ENCODE results near the gene GTF2IRD1.
"Not testable (repeated sequence)": the region's sequence is repeated elsewhere in the genome, so short reads cannot be mapped to it uniquely, and the experiment has no call there.

GTF2IRD1 gene

GRCh38 chr7:74554178-74554577 lies 100.5 kb downstream of the GTF2IRD1 start:
- DNase-seq (ENCODE audit: low read depth), result no peak
- TF ChIP-seq CTCF (IDR thresholded peaks at IDR 0.05; ENCODE audit: insufficient read depth, low read depth, low read length, missing control alignments), result no peak
- no peak overlapping the region for H3K4me3 ChIP-seq (ENCODE audit: low read depth, low read length)

DNA sequence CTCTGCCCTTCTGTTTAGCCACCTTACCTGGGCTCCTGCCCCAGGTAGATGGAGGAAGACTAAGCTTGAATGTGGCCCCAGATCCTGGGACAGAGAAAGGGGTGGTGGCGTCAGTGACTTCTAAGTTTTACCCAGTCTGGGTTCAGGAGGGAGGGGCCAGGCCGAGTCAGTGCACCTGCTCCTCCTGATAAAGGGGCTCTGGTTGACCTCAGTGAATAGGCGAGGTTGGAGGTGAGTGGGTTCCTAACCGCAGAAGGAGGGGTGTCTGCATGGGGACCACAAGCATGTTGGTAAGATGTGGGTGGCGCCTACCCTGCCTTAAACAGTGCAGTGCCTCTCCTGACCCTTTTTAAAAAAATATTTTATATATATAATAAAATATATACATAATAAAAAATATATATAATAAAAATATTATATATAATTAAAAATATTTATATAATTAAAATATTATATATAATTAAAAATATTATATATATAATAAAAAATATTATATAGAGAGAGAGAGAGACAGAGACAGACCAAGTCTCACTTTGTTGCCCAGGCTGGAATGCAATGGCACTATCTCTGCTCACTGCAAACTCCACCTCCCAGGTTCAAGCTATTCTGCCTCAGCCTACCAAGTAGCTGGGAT lies 106.5 kb downstream of the GTF2IRD1 start:
- TF ChIP-seq CTCF (IDR thresholded peaks at IDR 0.05; ENCODE audit: insufficient read depth, low read depth, low read length, missing control alignments), result no peak
- H3K4me3 ChIP-seq (ENCODE audit: low read depth, low read length), result no peak overlapping the region

GRCh38 chr7:74561898-74562613 lies 108.3 kb downstream of the GTF2IRD1 start:
- TF ChIP-seq CTCF (IDR thresholded peaks at IDR 0.05; ENCODE audit: insufficient read depth, low read depth, low read length, missing control alignments), result no peak
- DNase-seq (ENCODE audit: low read depth), result no peak
- no peak overlapping the region for H3K4me3 ChIP-seq (ENCODE audit: low read depth, low read length)

More for the DNA sequence above, 106.5 kb downstream of the GTF2IRD1 start:
- DNase-seq (ENCODE audit: low read depth), result no peak

GRCh38 chr7:74563639-74564038 lies 109.9 kb downstream of the GTF2IRD1 start:
- H3K4me3 ChIP-seq (ENCODE audit: low read depth, low read length); DNase-seq (ENCODE audit: low read depth): not testable (repeated sequence)

DNA sequence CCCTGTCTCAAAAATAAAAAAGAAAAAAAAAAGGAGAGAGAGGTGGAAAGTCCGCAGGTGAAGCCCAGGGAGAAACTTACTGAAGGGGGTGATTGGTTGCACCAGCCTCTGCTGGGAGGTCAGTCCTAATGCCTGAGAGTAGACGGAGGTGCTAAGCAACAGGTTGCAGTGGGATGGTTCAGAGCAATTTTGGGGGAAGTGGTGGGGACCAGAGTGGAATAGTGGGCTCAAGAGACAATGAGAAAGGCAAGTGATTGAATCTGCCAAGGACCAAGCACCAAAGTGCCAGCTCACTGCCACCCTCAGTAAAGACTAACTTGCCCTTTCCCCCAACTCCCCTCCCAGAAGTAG lies 113.6 kb downstream of the GTF2IRD1 start:
- H3K4me3 ChIP-seq (ENCODE audit: low read depth, low read length), result no peak overlapping the region
- no peak for TF ChIP-seq CTCF (IDR thresholded peaks at IDR 0.05; ENCODE audit: insufficient read depth, low read depth, low read length, missing control alignments)
- no peak for DNase-seq (ENCODE audit: low read depth)

DNA sequence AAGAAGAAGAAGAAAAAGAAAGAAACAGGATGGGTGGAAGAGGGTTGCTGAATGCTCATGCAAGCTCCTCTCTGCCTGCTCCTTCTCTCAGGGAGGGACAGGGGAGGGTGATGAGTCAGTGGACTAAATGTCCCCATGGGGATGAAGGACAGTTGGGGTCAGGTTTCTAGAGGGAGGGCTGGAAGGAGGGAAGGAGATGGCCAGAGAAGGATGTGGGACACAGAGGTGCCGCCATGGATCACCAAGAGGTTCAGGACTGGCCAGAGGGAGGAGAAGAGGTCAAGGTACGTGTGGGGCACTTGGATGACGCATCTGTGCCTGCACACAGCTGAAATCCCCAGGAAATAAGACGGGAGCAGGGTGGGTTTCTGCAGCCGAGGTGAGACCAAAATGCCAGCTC lies 115.0 kb downstream of the GTF2IRD1 start:
- DNase-seq (ENCODE audit: low read depth), result no peak
- H3K4me3 ChIP-seq (ENCODE audit: low read depth, low read length), result no peak overlapping the region
- TF ChIP-seq CTCF (IDR thresholded peaks at IDR 0.05; ENCODE audit: insufficient read depth, low read depth, low read length, missing control alignments), result no peak

GRCh38 chr7:74569501-74570075 lies 115.9 kb downstream of the GTF2IRD1 start:
- no peak for TF ChIP-seq CTCF (IDR thresholded peaks at IDR 0.05; ENCODE audit: insufficient read depth, low read depth, low read length, missing control alignments)
- no peak for DNase-seq (ENCODE audit: low read depth)
- H3K4me3 ChIP-seq (ENCODE audit: low read depth, low read length), result no peak overlapping the region
